ENCODE data around the gene HBD.

- TF ChIP-seq REST (IDR thresholded peaks at IDR 0.05; ENCODE audit: low read depth) (no peak), EP300 (IDR thresholded peaks at IDR 0.05; ENCODE audit: borderline replicate concordance) (no peak), CREB1 (IDR thresholded peaks at IDR 0.05; ENCODE audit: low read depth) (no peak), EGR1 (IDR thresholded peaks at IDR 0.05) (no peak), MAX (IDR thresholded peaks at IDR 0.05) (no peak), TAF1 (IDR thresholded peaks at IDR 0.05; ENCODE audit: low read depth) (no peak), CEBPB (IDR thresholded peaks at IDR 0.05) (no peak), YY1 (IDR thresholded peaks at IDR 0.05; ENCODE audit: low read depth) (no peak), RAD21 (IDR thresholded peaks at IDR 0.05; ENCODE audit: low read depth) (no peak), NFIC (IDR thresholded peaks at IDR 0.05) (no peak), FOXM1 (IDR thresholded peaks at IDR 0.05; ENCODE audit: borderline replicate concordance, low read depth) (no peak)
Measured at GRCh38 chr11:5252919-5253265, 18.6 kb upstream of the HBD start.

All from Ishikawa (cell line).